AG04450 (cell line): ENCODE data around the gene TMEM115. TPM values are rescaled to one million over a fixed set of nuclear protein-coding genes. Genes with fewer than 3 reads are reported as not detected.

ENCODE experiments used
- CTCF ChIA-PET: fragments of 300-600, 350-600 bp; formaldehyde crosslinking; extraction: SDS; loops from one replicate; lab custom pipeline; 2022; ENCODE audit warnings: antibody characterized with exemption, inconsistent platforms; lab: Charles Lee
- POLR2A ChIA-PET: fragments of 350-600 bp; formaldehyde crosslinking; extraction: SDS; loops from one replicate; lab custom pipeline; 2021; ENCODE audit warnings: antibody characterized with exemption, inconsistent platforms; lab: Yijun Ruan, JAX
- DNase-seq: peaks from one replicate; pipeline ENCODE4 v3.0.0-alpha.2; 2011; ENCODE audit warnings: low read depth, low spot score
- H3K27ac ChIP-seq: one replicate; pipeline ENCODE4 v1.5.1; 2012; ENCODE audit warnings: low read depth, low read length, control low read depth
- H3K27me3 ChIP-seq: one replicate; pipeline ENCODE4 v1.6.0; 2012; ENCODE audit warnings: low read length; ENCODE audit not compliant: control insufficient read depth, insufficient read depth
- H3K4me3 ChIP-seq: 2 replicates; pipeline ENCODE4 v1.5.1; 2011; ENCODE audit warnings: mild to moderate bottlenecking, low read depth, low read length, control low read depth
- H3K9me3 ChIP-seq: 2 replicates; pipeline ENCODE4 v1.5.1; 2012; ENCODE audit warnings: low read length; ENCODE audit not compliant: control insufficient read depth, insufficient read depth
- polyA plus RNA-seq: library from polyadenylated mRNA; depleted of rRNA; stranded (reverse); fragments of >200 nt; gene quantifications from 2 replicates; pipeline ENCODE4 v1.2.3, GENCODE V29; 2011
- TF ChIP-seq, protein P1 (sequence below): IDR thresholded peaks from 2 replicates; pipeline ENCODE4 v1.5.1; 2011; ENCODE audit warnings: low read depth, low read length, control low read depth, inconsistent platforms

TMEM115 gene
- polyA plus RNA-seq, 1 experiment: 26.6 TPM

DNA sequence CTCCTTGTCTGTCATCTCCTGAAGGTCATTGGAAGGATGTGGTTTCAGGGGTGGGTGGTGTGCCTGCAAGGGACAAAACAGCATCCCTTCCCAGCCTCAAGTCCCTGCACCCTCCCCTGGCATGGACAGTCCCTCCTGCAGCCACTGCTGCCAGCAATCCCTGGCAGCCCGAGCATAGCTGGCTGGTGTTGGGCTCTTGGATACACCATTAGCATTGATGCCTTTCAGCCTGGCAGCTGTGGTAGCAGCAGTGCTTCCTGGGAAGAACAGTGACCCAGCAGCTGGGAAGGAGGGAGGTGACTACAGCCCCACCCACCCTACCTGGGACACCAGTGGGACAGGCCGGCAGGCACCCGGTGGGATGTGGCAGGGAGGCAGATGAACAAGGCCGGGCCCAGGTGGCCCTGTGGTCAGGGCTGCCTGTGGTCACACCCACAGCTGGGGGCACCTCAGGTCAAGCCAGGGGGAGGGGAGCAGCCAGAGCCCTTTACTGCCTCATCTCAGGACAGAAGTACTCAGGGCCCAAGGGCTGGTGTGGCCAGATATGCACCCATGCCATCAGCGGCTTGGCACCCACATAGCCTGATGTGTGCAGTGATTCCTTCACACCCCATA lies 32.9 kb upstream of the TMEM115 start:
- no peak overlapping the region for H3K4me3 ChIP-seq
- no peak overlapping the region for H3K27ac ChIP-seq
- H3K9me3 ChIP-seq: no peaks in the 10 kb centered on the region; the same call in 1 of the 2 replicates
- POLR2A ChIA-PET: no interaction called here
- H3K27me3 ChIP-seq: peaks cover 24% of the 10 kb centered on the region
- CTCF ChIA-PET: interaction anchor here (0.6 kb wide), 1 partner anchor 150 kb away, joined by 4 read pairs; no protein-coding TSS in a partner anchor
- TF ChIP-seq, protein P1, sequence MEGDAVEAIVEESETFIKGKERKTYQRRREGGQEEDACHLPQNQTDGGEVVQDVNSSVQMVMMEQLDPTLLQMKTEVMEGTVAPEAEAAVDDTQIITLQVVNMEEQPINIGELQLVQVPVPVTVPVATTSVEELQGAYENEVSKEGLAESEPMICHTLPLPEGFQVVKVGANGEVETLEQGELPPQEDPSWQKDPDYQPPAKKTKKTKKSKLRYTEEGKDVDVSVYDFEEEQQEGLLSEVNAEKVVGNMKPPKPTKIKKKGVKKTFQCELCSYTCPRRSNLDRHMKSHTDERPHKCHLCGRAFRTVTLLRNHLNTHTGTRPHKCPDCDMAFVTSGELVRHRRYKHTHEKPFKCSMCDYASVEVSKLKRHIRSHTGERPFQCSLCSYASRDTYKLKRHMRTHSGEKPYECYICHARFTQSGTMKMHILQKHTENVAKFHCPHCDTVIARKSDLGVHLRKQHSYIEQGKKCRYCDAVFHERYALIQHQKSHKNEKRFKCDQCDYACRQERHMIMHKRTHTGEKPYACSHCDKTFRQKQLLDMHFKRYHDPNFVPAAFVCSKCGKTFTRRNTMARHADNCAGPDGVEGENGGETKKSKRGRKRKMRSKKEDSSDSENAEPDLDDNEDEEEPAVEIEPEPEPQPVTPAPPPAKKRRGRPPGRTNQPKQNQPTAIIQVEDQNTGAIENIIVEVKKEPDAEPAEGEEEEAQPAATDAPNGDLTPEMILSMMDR: no peak
- DNase-seq: no peak

DNA sequence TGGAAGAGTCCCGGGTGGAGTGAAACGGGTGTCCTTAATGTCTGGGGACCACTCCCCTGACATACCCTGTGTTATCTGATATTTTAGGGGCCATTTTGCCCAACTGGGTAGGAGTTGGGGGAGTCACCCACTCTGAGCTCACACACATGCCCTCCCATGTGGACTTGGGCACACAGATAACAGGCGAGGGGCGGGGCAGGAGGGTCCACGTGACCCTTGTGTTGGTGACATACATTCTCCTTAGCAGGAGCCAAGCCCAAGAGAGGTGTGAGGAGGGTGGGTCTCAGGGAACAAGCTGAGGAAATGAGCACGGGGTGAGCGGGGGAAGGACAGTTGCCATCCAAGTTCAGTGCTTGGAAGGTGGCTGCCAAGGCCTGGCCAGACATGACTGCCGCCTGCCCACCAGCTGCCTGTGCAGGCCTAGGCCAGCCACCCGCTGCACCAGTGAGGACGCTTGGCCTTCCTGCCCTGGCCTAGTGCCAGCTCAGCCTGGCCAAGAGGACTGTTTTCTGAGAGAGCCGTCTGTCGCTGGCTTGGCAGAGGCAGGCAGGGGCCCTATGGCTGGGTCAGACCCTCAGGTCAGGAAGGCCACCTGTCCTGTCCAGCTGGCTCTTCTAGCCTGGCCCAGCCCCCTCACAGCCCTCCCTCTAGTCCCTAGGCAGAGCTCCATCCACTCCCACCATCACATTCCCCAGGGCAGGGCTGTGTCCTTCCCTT lies 31.3 kb upstream of the TMEM115 start:
- no peak for DNase-seq
- TF ChIP-seq, protein P1: no peak
- ChIA-PET POLR2A (interaction anchor here (0.6 kb wide), 1 partner anchor 86 kb away, joined by 5 read pairs; no protein-coding TSS in a partner anchor), CTCF (interaction anchor here (0.5 to 0.6 kb wide), 2 partner anchors 44 to 78 kb away, joined by 7 to 9 read pairs; no protein-coding TSS in a partner anchor)
- H3K27me3 ChIP-seq: peaks cover 28% of the 10 kb centered on the region
- H3K4me3 ChIP-seq: no peak overlapping the region
- H3K27ac ChIP-seq: no peak overlapping the region
- no peaks in the 10 kb centered on the region; the same call in 1 of the 2 replicates for H3K9me3 ChIP-seq

DNA sequence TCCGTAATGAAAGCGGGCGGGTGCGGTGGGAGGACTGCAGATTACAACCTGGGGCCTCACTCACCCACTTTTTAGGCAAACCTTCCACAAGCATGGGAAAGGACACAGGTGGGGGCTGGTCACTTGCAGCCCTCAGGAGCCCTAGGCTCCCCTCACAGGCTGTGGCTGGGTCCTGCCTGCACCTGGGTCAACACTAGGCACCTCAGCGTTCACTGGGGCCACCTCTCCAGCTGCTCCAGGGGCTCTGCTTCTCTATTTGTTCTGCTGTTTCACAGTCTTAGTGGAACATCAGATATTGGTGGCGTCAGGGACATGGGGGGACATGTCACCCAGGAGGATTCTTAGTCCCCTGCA lies 30.1 kb upstream of the TMEM115 start:
- POLR2A ChIA-PET: no interaction called here
- CTCF ChIA-PET: no interaction called here
- no peaks in the 10 kb centered on the region; the same call in 1 of the 2 replicates for H3K9me3 ChIP-seq
- H3K4me3 ChIP-seq: no peak overlapping the region
- DNase-seq: no peak
- TF ChIP-seq, protein P1: no peak
- peaks cover 28% of the 10 kb centered on the region for H3K27me3 ChIP-seq
- H3K27ac ChIP-seq: no peak overlapping the region

DNA sequence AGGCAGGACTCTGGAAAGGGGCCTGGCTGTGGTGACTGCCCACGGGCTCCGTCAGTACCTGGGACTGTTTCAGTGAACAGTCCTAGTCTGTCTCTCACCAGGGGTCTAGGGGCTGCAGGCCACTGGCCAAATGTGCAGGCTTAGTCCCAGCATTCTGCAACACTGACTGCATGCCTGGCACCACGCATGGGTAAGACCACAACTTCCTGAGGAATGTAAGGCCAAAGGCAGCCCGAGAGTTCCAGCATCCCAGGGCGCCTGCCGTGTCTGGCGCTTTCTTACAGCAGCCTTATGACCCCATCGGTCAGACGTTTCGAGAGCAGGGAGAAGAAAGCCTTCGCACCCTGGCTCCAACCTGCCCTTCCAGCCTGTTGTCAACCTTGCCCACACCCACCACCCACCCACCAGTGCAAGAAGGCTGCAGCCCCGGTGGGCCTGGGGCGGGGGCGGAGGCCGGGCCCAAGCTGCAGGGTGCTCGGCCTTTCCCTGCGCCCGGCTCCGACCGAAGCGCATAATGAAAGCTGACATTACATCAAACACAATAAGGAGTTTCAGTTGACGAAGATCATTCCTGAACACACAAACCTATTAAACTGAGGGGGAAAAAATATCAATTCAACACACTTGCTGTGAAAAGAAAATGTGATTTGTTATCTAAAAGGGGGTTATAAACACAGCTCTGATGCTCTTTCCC lies 29.5 kb upstream of the TMEM115 start:
- peaks cover 31% of the 10 kb centered on the region for H3K27me3 ChIP-seq
- H3K27ac ChIP-seq: no peak overlapping the region
- ChIA-PET POLR2A (no interaction called here), CTCF (interaction anchor here (0.5 kb wide), 1 partner anchor 162 kb away, joined by 3 read pairs; no protein-coding TSS in a partner anchor)
- no peak overlapping the region for H3K4me3 ChIP-seq
- H3K9me3 ChIP-seq: no peaks in the 10 kb centered on the region; the same call in 1 of the 2 replicates
- TF ChIP-seq, protein P1: no peak
- no peak for DNase-seq
